ENCODE data around the gene SFSWAP. TPM values are rescaled to one million over a fixed set of nuclear protein-coding genes. Genes with fewer than 3 reads are reported as not detected.

SFSWAP gene
- total RNA-seq, 4 donors from 2014 or later = 12.8 to 39.5 (median 25.9) TPM

DNA sequence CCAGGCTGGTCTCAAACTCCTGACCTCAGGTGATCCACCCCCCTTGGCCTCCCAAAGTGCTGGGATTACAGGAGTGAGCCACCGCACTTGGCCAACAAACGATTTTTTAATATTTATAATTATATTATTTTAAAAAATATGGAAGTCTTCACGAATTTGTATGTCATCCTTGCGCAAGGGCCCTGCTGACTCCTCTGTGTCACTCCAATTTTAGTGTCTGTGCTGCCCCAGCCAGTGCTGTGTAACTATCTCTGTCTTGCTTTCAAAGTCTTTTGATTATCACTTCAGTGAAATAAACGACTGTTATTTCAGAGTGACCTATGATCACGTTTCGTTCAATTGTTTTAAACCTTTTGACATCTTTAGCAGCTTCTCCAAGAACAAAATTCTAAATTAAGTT is 104.2 kb downstream of the SFSWAP start:
- 79 to 81% methylated on average over 7 of the region's 7 CpGs for WGBS, 2 donors
- H3K4me1 ChIP-seq = no peaks in the 10 kb centered on the region

DNA sequence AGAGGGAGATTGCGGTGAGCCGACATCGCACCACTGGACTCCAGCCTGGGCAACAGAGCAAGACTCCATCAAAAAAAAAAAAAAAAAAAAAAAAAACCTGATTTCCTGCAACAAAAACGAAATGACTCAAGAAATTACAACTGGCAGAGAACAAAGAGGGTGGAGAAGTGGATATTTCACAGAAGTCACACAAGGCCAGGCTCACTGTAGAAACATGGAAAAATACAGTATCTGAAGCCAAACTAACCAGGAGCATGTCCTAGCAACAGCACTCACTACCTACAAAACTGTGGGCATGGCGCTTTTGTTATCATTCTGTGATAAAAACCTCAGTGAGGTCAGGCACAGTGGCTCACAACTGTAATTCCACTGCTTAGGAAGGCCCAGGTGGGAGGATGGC is 105.6 kb downstream of the SFSWAP start:
- Histone ChIP-seq H3K36me3 (no peaks in the 10 kb centered on the region), H3K27me3 (no peaks in the 10 kb centered on the region), H3K4me3 (no peak overlapping the region), H3K9me3 (no peaks in the 10 kb centered on the region), H3K27ac (no peak overlapping the region), H3K4me1 (no peaks in the 10 kb centered on the region)
- no peak for TF ChIP-seq POLR2A (IDR thresholded peaks at IDR 0.05)
- TF ChIP-seq, protein P1, sequence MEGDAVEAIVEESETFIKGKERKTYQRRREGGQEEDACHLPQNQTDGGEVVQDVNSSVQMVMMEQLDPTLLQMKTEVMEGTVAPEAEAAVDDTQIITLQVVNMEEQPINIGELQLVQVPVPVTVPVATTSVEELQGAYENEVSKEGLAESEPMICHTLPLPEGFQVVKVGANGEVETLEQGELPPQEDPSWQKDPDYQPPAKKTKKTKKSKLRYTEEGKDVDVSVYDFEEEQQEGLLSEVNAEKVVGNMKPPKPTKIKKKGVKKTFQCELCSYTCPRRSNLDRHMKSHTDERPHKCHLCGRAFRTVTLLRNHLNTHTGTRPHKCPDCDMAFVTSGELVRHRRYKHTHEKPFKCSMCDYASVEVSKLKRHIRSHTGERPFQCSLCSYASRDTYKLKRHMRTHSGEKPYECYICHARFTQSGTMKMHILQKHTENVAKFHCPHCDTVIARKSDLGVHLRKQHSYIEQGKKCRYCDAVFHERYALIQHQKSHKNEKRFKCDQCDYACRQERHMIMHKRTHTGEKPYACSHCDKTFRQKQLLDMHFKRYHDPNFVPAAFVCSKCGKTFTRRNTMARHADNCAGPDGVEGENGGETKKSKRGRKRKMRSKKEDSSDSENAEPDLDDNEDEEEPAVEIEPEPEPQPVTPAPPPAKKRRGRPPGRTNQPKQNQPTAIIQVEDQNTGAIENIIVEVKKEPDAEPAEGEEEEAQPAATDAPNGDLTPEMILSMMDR (IDR thresholded peaks at IDR 0.05) = no peak
- DNase-seq = no peak
- intact Hi-C loops (cut with DNase I) = no loop called here
- 33 to 48% methylated on average over 2 to 5 of the region's 5 CpGs for WGBS, 2 donors

More for the DNA sequence above, 104.2 kb downstream of the SFSWAP start:
- no peaks in the 10 kb centered on the region for H3K9me3 ChIP-seq
- H3K36me3 ChIP-seq = no peaks in the 10 kb centered on the region
- DNase-seq = no peak
- TF ChIP-seq POLR2A (IDR thresholded peaks at IDR 0.05) = no peak
- TF ChIP-seq, protein P1 (IDR thresholded peaks at IDR 0.05) = no peak
- no peak overlapping the region for H3K27ac ChIP-seq
- H3K27me3 ChIP-seq = no peaks in the 10 kb centered on the region
- intact Hi-C loops (cut with DNase I) = no loop called here
- H3K4me3 ChIP-seq = no peak overlapping the region

DNA sequence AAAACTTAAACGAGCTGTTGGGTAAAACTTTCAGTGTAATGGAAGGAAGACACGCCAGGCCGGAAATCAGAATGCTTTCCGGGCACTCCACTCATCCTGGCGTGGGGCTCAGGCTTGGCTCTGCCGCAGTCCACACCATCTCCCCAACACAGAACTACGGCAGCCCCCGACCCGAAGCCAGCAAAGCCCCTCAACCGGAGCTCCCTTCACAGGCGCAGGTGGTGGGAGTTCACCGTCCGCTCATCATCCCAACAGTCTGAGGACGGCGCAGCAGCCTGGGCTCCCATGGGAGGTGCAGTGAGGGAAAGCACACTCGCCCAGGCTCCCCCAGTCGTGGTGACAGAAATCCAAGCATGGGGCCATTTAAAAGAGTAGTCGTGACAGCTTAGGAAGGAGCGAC is 106.4 kb downstream of the SFSWAP start:
- intact Hi-C loops (cut with DNase I) = no loop called here
- Histone ChIP-seq H3K4me3 (no peak overlapping the region), H3K27ac (no peak overlapping the region), H3K4me1 (no peaks in the 10 kb centered on the region), H3K36me3 (no peaks in the 10 kb centered on the region), H3K9me3 (no peaks in the 10 kb centered on the region), H3K27me3 (no peaks in the 10 kb centered on the region)
- DNase-seq = no peak
- TF ChIP-seq, protein P1 (IDR thresholded peaks at IDR 0.05) = no peak
- no peak for TF ChIP-seq POLR2A (IDR thresholded peaks at IDR 0.05)
- 86 to 89% methylated on average over 10 to 16 of the region's 19 CpGs for WGBS, 2 donors

DNA sequence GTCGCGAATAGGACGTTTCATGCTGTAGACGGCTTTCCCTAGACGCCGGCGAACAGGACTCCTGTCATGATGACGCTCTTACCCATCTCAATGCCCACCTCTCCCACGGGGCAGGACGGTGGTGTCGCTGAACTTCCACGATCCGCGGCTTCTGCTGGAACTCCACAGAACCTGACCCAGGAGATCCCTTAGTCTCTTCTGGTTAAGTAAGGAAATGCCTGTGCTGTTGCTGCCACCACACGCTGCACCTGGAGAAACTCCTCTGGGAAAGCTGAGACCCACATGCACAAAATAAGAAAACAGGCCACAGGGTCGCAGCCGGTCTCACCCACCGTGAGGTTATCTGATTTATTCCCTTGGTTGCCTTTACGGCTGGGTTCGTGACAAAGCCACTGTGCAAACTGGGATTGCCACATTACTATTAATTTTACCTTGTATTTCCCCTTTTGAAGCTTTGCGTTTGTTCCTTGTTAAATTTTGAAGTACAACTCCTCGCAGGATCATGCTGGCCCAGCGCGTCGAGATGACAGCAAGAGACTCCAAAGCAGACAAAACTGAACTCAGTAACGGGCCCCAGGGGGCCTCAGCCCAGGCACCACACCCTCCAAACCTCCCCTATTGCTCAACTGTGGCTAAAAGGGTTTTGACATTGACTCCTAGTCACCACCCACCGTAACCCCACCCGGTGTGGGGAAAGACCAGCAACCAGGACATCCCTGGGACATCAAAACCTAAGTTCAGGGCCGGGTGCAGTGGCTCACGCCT is 108.1 kb downstream of the SFSWAP start:
- no peak for DNase-seq
- Histone ChIP-seq H3K36me3 (no peaks in the 10 kb centered on the region), H3K27me3 (peaks cover 0 to 4% (median 0%) of the 10 kb centered on the region in 4 donors), H3K4me3 (no peak overlapping the region), H3K4me1 (no peaks in the 10 kb centered on the region), H3K27ac (no peak overlapping the region), H3K9me3 (no peaks in the 10 kb centered on the region)
- WGBS, 2 donors = 82 to 87% methylated on average over 17 to 23 of the region's 30 CpGs
- TF ChIP-seq POLR2A (IDR thresholded peaks at IDR 0.05) = no peak
- TF ChIP-seq, protein P1 (IDR thresholded peaks at IDR 0.05) = no peak
- intact Hi-C loops (cut with DNase I) = no loop called here

DNA sequence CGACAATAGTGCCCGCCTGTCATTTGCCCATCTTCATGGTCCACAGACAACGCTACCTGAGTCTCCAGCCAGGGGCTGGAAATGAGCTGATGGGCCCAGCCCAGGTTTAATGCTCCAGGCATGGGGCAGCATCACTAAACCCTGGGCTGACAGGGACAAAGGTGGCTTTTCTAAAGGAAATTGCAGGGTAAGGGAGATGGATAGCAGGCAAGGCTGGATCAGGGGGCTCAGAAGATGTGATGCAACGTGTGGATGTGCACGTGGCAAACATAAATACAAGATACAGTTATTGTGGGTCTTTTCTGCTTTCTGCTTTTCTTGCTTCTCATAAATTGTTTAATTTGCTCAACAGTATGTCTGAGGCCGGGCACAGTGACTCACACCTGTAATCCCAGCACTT is 113.6 kb downstream of the SFSWAP start:
- Histone ChIP-seq H3K36me3 (no peaks in the 10 kb centered on the region), H3K4me1 (peaks cover 13 to 36% (median 17%) of the 10 kb centered on the region in 3 donors), H3K9me3 (no peaks in the 10 kb centered on the region), H3K27ac (no peak overlapping the region), H3K4me3 (no peak overlapping the region), H3K27me3 (peaks cover 0 to 56% (median 4%) of the 10 kb centered on the region in 4 donors)
- WGBS, 2 donors = 68 to 71% methylated on average over 3 of the region's 6 CpGs
- DNase-seq = no peak
- intact Hi-C loops (cut with DNase I) = loop anchor here (10.0 kb wide), 2 partner anchors 210 to 720 kb away; no protein-coding TSS in a partner anchor
- TF ChIP-seq, protein P1 (IDR thresholded peaks at IDR 0.05) = no peak
- TF ChIP-seq POLR2A (IDR thresholded peaks at IDR 0.05) = no peak
